ENCODE results near the gene SLC46A3. TPM values are rescaled to one million over a fixed set of nuclear protein-coding genes. Genes with fewer than 3 reads are reported as not detected.
A peak's percentile ranks its signal among the peaks of the same experiment; 100 is the strongest.
"Not testable (repeated sequence)": the region's sequence is repeated elsewhere in the genome, so short reads cannot be mapped to it uniquely, and the experiment has no call there.

Gene SLC46A3
- polyA plus RNA-seq, 4 donors: 24.8 to 316 (median 64.7) TPM

- DNase-seq (peak; percentile 33 to 41), FAIRE-seq (no peak)
- no peaks in the 10 kb centered on the region for H3K9me3 ChIP-seq (ENCODE audit: control insufficient read depth in 2 of 2, insufficient read depth in 1 of 2, low read depth in 1 of 2, low read length in 1 of 2)
Observed at GRCh38 chr13:28707629-28708427, 10.9 kb downstream of the SLC46A3 start.

GRCh38 chr13:28705461-28706083, 13.2 kb downstream of the SLC46A3 start:
- Histone ChIP-seq H3K4me1 (ENCODE audit: control insufficient read depth in 3 of 3, insufficient read depth in 2 of 3, low read depth in 1 of 3, low read length in 2 of 3) (peaks cover 6 to 11% (median 6%) of the 10 kb centered on the region in 3 donors), H3K27me3 (ENCODE audit: control insufficient read depth in 3 of 3, insufficient read depth in 3 of 3, low read length in 3 of 3) (no peaks in the 10 kb centered on the region), H3K36me3 (ENCODE audit: control insufficient read depth in 3 of 3, insufficient read depth in 2 of 3, low read depth in 1 of 3, low read length in 3 of 3) (peaks cover 6 to 18% (median 16%) of the 10 kb centered on the region in 3 donors), H3K27ac (ENCODE audit: low read depth in 1 of 3, low read length in 2 of 3) (no peak overlapping the region), H3K9me3 (ENCODE audit: control insufficient read depth in 2 of 2, insufficient read depth in 1 of 2, low read depth in 1 of 2, low read length in 1 of 2) (no peaks in the 10 kb centered on the region), H3K4me3 (ENCODE audit: low read depth in 1 of 3, low read length in 3 of 3) (no peak overlapping the region)
- no peak for FAIRE-seq
- no peak for DNase-seq
- 63 to 88% (median 83%) methylated on average over 5 of the region's 5 CpGs for WGBS, 3 donors

More at GRCh38 chr13:28707629-28708427, 10.9 kb downstream of the SLC46A3 start:
- H3K36me3 ChIP-seq (ENCODE audit: control insufficient read depth in 3 of 3, insufficient read depth in 2 of 3, low read depth in 1 of 3, low read length in 3 of 3): peaks cover 0 to 12% (median 11%) of the 10 kb centered on the region in 3 donors
- H3K27ac ChIP-seq (ENCODE audit: low read depth in 1 of 3, low read length in 2 of 3): peak overlapping the region in 1 of 3 donors; percentile 45
- no peak overlapping the region for H3K4me3 ChIP-seq (ENCODE audit: low read depth in 1 of 3, low read length in 3 of 3)
- WGBS, 3 donors: 66 to 73% (median 67%) methylated on average over 5 of the region's 5 CpGs
- peaks cover 6 to 13% (median 6%) of the 10 kb centered on the region in 3 donors for H3K4me1 ChIP-seq (ENCODE audit: control insufficient read depth in 3 of 3, insufficient read depth in 2 of 3, low read depth in 1 of 3, low read length in 2 of 3)
- H3K27me3 ChIP-seq (ENCODE audit: control insufficient read depth in 3 of 3, insufficient read depth in 3 of 3, low read length in 3 of 3): no peaks in the 10 kb centered on the region

GRCh38 chr13:28704919-28705318, 13.9 kb downstream of the SLC46A3 start:
- Histone ChIP-seq H3K36me3 (ENCODE audit: control insufficient read depth in 3 of 3, insufficient read depth in 2 of 3, low read depth in 1 of 3, low read length in 3 of 3) (peaks cover 10 to 24% (median 15%) of the 10 kb centered on the region in 3 donors), H3K9me3 (ENCODE audit: control insufficient read depth in 2 of 2, insufficient read depth in 1 of 2, low read depth in 1 of 2, low read length in 1 of 2) (no peaks in the 10 kb centered on the region), H3K4me3 (ENCODE audit: low read depth in 1 of 3, low read length in 3 of 3) (no peak overlapping the region), H3K27me3 (ENCODE audit: control insufficient read depth in 3 of 3, insufficient read depth in 3 of 3, low read length in 3 of 3) (no peaks in the 10 kb centered on the region), H3K4me1 (ENCODE audit: control insufficient read depth in 3 of 3, insufficient read depth in 2 of 3, low read depth in 1 of 3, low read length in 2 of 3) (peaks cover 4 to 6% (median 5%) of the 10 kb centered on the region in 3 donors), H3K27ac (ENCODE audit: low read depth in 1 of 3, low read length in 2 of 3) (no peak overlapping the region)
- no peak for FAIRE-seq
- no peak for DNase-seq

GRCh38 chr13:28704282-28704681, 14.5 kb downstream of the SLC46A3 start:
- Histone ChIP-seq H3K4me3 (ENCODE audit: low read depth in 1 of 3, low read length in 3 of 3) (no peak overlapping the region), H3K9me3 (ENCODE audit: control insufficient read depth in 2 of 2, insufficient read depth in 1 of 2, low read depth in 1 of 2, low read length in 1 of 2) (no peaks in the 10 kb centered on the region), H3K4me1 (ENCODE audit: control insufficient read depth in 3 of 3, insufficient read depth in 2 of 3, low read depth in 1 of 3, low read length in 2 of 3) (peaks cover 0 to 4% (median 3%) of the 10 kb centered on the region in 3 donors), H3K27ac (ENCODE audit: low read depth in 1 of 3, low read length in 2 of 3) (no peak overlapping the region), H3K36me3 (ENCODE audit: control insufficient read depth in 3 of 3, insufficient read depth in 2 of 3, low read depth in 1 of 3, low read length in 3 of 3) (peaks cover 10 to 22% (median 11%) of the 10 kb centered on the region in 3 donors), H3K27me3 (ENCODE audit: control insufficient read depth in 3 of 3, insufficient read depth in 3 of 3, low read length in 3 of 3) (no peaks in the 10 kb centered on the region)
- FAIRE-seq (no peak), DNase-seq (no peak)

- peaks cover 10 to 21% (median 11%) of the 10 kb centered on the region in 3 donors for H3K36me3 ChIP-seq (ENCODE audit: control insufficient read depth in 3 of 3, insufficient read depth in 2 of 3, low read depth in 1 of 3, low read length in 3 of 3)
- no peaks in the 10 kb centered on the region for H3K9me3 ChIP-seq (ENCODE audit: control insufficient read depth in 2 of 2, insufficient read depth in 1 of 2, low read depth in 1 of 2, low read length in 1 of 2)
- H3K4me1 ChIP-seq (ENCODE audit: control insufficient read depth in 3 of 3, insufficient read depth in 2 of 3, low read depth in 1 of 3, low read length in 2 of 3): no peaks in the 10 kb centered on the region
- WGBS, 3 donors: 15 to 63% (median 43%) methylated on average over 1 of the region's 1 CpG
- H3K27me3 ChIP-seq (ENCODE audit: control insufficient read depth in 3 of 3, insufficient read depth in 3 of 3, low read length in 3 of 3): no peaks in the 10 kb centered on the region
- peak overlapping the region in 1 of 3 donors; percentile 11 for H3K27ac ChIP-seq (ENCODE audit: low read depth in 1 of 3, low read length in 2 of 3)
- FAIRE-seq (no peak), DNase-seq (peak; percentile 67 to 80)
- no peak overlapping the region for H3K4me3 ChIP-seq (ENCODE audit: low read depth in 1 of 3, low read length in 3 of 3)
Observed at GRCh38 chr13:28699246-28699645, 19.5 kb downstream of the SLC46A3 start.

- FAIRE-seq (no peak), DNase-seq (no peak)
- Histone ChIP-seq H3K36me3 (ENCODE audit: control insufficient read depth in 3 of 3, insufficient read depth in 2 of 3, low read depth in 1 of 3, low read length in 3 of 3) (peaks cover 6 to 19% (median 8%) of the 10 kb centered on the region in 3 donors), H3K4me1 (ENCODE audit: control insufficient read depth in 3 of 3, insufficient read depth in 2 of 3, low read depth in 1 of 3, low read length in 2 of 3) (peaks cover 0 to 4% (median 0%) of the 10 kb centered on the region in 3 donors), H3K27ac (ENCODE audit: low read depth in 1 of 3, low read length in 2 of 3) (no peak overlapping the region), H3K27me3 (ENCODE audit: control insufficient read depth in 3 of 3, insufficient read depth in 3 of 3, low read length in 3 of 3) (no peaks in the 10 kb centered on the region), H3K4me3 (ENCODE audit: low read depth in 1 of 3, low read length in 3 of 3) (no peak overlapping the region), H3K9me3 (ENCODE audit: control insufficient read depth in 2 of 2, insufficient read depth in 1 of 2, low read depth in 1 of 2, low read length in 1 of 2) (no peaks in the 10 kb centered on the region)
- 75 to 100% (median 96%) methylated on average over 1 of the region's 1 CpG for WGBS, 3 donors
Observed at GRCh38 chr13:28697441-28697840, 21.3 kb downstream of the SLC46A3 start.

DNA sequence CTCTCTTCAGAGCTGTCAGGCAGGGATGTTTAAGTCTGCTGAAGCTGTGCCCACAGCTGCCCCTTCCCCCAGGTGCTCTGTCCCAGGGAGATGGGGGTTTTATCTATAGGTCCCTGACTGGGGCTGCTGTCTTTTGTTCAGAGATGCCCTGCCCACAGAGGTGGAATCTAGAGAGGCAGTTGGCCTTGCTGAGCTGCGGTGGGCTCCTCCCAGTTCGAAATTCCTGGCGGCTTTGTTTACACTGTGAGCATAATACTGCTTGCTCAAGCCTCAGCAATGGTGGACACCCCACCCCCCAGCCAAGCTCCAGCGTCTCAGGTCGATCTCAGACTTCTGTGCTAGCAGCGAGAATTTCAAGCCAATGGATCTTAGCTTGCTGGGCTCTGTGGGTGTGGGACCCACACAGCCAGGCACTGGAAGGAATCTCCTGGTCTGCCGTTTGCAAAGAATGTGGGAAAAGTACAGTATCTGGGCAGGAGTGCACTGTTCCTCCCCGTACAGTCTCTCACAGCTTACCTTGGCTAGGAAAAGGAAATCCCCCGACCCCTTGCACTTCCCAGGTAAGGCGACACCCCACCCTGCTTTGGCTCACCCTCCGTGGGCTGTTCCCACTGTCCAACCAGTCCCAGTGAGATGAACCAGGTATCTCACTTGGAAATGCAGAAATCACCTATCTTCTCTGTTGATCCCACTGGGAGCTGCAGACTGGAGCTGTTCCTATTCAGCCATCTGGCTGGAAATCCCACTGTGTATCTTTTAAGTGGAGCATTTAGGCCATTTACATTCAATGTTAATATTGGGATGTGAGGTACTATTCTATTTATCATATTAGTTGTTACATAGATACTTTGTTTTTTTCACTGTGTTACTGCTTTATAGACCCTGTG, 24.9 kb downstream of the SLC46A3 start:
- H3K4me1 ChIP-seq (ENCODE audit: control insufficient read depth in 3 of 3, insufficient read depth in 2 of 3, low read depth in 1 of 3, low read length in 2 of 3); H3K9me3 ChIP-seq (ENCODE audit: control insufficient read depth in 2 of 2, insufficient read depth in 1 of 2, low read depth in 1 of 2, low read length in 1 of 2); FAIRE-seq; H3K27me3 ChIP-seq (ENCODE audit: control insufficient read depth in 3 of 3, insufficient read depth in 3 of 3, low read length in 3 of 3); H3K36me3 ChIP-seq (ENCODE audit: control insufficient read depth in 3 of 3, insufficient read depth in 2 of 3, low read depth in 1 of 3, low read length in 3 of 3): not testable (repeated sequence)
- Histone ChIP-seq H3K27ac (ENCODE audit: low read depth in 1 of 3, low read length in 2 of 3) (peak overlapping the region in 1 of 3 donors; percentile 57), H3K4me3 (ENCODE audit: low read depth in 1 of 3, low read length in 3 of 3) (peak overlapping the region in 1 of 3 donors; percentile 48)
- WGBS, 3 donors: 25 to 43% (median 41%) methylated on average over 11 of the region's 11 CpGs
- peak; percentile 32 to 86 for DNase-seq

DNA sequence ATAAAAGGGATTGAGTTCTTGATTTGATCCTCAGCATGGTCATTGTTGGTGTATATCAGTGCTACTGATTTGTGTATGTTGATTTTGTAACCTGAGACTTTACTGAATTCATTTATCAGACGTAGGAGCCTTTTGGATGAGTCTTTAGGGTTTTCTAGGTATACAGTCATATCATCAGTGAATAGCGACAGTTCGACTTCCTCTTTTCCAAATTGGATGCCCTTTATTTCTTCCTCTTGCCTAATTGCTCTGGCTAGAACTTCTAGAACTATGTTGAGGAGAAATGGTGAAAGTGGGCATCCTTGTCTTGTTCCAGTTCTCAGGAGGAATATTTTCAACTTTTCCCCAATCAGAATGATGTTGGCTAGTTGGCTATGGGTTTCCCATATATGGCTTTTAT, 32.9 kb downstream of the SLC46A3 start:
- WGBS, 3 donors: 78 to 89% (median 88%) methylated on average over 3 of the region's 3 CpGs
- FAIRE-seq (no peak), DNase-seq (no peak)
- no peak overlapping the region for H3K4me3 ChIP-seq (ENCODE audit: low read depth in 1 of 3, low read length in 3 of 3)
- H3K4me1 ChIP-seq (ENCODE audit: control insufficient read depth in 3 of 3, insufficient read depth in 2 of 3, low read depth in 1 of 3, low read length in 2 of 3): no peaks in the 10 kb centered on the region
- no peak overlapping the region for H3K27ac ChIP-seq (ENCODE audit: low read depth in 1 of 3, low read length in 2 of 3)
- H3K36me3 ChIP-seq (ENCODE audit: control insufficient read depth in 3 of 3, insufficient read depth in 2 of 3, low read depth in 1 of 3, low read length in 3 of 3): no peaks in the 10 kb centered on the region
- H3K9me3 ChIP-seq (ENCODE audit: control insufficient read depth in 2 of 2, insufficient read depth in 1 of 2, low read depth in 1 of 2, low read length in 1 of 2): no peaks in the 10 kb centered on the region
- no peaks in the 10 kb centered on the region for H3K27me3 ChIP-seq (ENCODE audit: control insufficient read depth in 3 of 3, insufficient read depth in 3 of 3, low read length in 3 of 3)

Measured in small intestine (tissue), 7 donors.